WTC11 (cell line): ENCODE data around the gene ACTA2. TPM values are rescaled to one million over a fixed set of nuclear protein-coding genes. Genes with fewer than 3 reads are reported as not detected.
A peak's percentile ranks its signal among the peaks of the same experiment; 100 is the strongest.

ENCODE experiments used
- ATAC-seq: fragments of 200-7000 bp; cut with Tn5 transposase; 2 replicates; pipeline ENCODE4 v1.10.0; 2021; ENCODE audit warnings: mild to moderate bottlenecking, moderate library complexity
- CTCF ChIA-PET: fragments of 300-600 bp; sonication (Branson Sonifier 250); formaldehyde crosslinking; loops from one replicate; lab custom pipeline; 2021; ENCODE audit warnings: antibody characterized with exemption; lab: Charles Lee
- POLR2A ChIA-PET: fragments of 350-600 bp; sonication (Branson Sonifier 250); formaldehyde crosslinking; loops from one replicate; lab custom pipeline; 2021; ENCODE audit warnings: antibody characterized with exemption; lab: Charles Lee
- DNase-seq: peaks from one replicate; pipeline ENCODE4 v3.0.0; 2021; ENCODE audit warnings: low spot score
- H3K27ac Mint-ChIP-seq: 2 replicates; pipeline ENCODE4 v1.8.0; 2021; ENCODE audit warnings: mixed read lengths
- H3K27me3 Mint-ChIP-seq: 2 replicates; pipeline ENCODE4 v1.8.0; 2021; ENCODE audit warnings: low read depth, mild to moderate bottlenecking, moderate library complexity, mixed read lengths
- H3K36me3 Mint-ChIP-seq: 2 replicates; pipeline ENCODE4 v1.8.0; 2021; ENCODE audit warnings: mixed read lengths
- H3K4me1 Mint-ChIP-seq: 2 replicates; pipeline ENCODE4 v1.8.0; 2022; ENCODE audit warnings: mixed read lengths
- H3K4me3 Mint-ChIP-seq: 2 replicates; pipeline ENCODE4 v1.8.0; 2021; ENCODE audit warnings: mild to moderate bottlenecking, moderate library complexity, mixed read lengths
- H3K9me3 Mint-ChIP-seq: 2 replicates; pipeline ENCODE4 v1.8.0; 2021; ENCODE audit warnings: mixed read lengths
- CBFB ChIP-seq: sonication (generic); formaldehyde crosslinking; IDR thresholded peaks from 2 replicates; pipeline ENCODE4 v1.8.1; 2022; ENCODE audit warnings: mild to moderate bottlenecking, low read depth, missing genetic modification reagents
- CREM ChIP-seq: sonication (generic); formaldehyde crosslinking; IDR thresholded peaks from 2 replicates; pipeline ENCODE4 v1.8.1; 2022; ENCODE audit warnings: mild to moderate bottlenecking, missing genetic modification reagents, moderate library complexity
- ELF4 ChIP-seq: sonication (generic); formaldehyde crosslinking; IDR thresholded peaks from 2 replicates; pipeline ENCODE4 v1.8.1; 2022; ENCODE audit warnings: low read depth, mild to moderate bottlenecking, moderate library complexity, missing genetic modification reagents
- EMX1 ChIP-seq: fragments of 250-450 bp; sonication (Bioruptor Pico); IDR thresholded peaks from 2 replicates; pipeline ENCODE4 v1.8.0; 2021; ENCODE audit warnings: mild to moderate bottlenecking
- FOXJ3 ChIP-seq: sonication (generic); formaldehyde crosslinking; IDR thresholded peaks from 2 replicates; pipeline ENCODE4 v1.9.0; 2021; ENCODE audit warnings: missing genetic modification reagents, mild to moderate bottlenecking, borderline replicate concordance
- JAZF1 ChIP-seq: fragments of 250-450 bp; sonication (Bioruptor Pico); IDR thresholded peaks from 2 replicates; pipeline ENCODE4 v1.9.0; 2021; ENCODE audit warnings: moderate library complexity, mild to moderate bottlenecking, inconsistent platforms
- NR1H2 ChIP-seq: sonication (generic); formaldehyde crosslinking; IDR thresholded peaks from 2 replicates; pipeline ENCODE4 v1.9.0; 2021; ENCODE audit warnings: mild to moderate bottlenecking, moderate library complexity, missing genetic modification reagents
- SOX15 ChIP-seq: fragments of 250-450 bp; sonication (Bioruptor Pico); IDR thresholded peaks from 2 replicates; pipeline ENCODE4 v1.9.0; 2021; ENCODE audit warnings: mild to moderate bottlenecking
- ZBTB21 ChIP-seq: sonication (generic); formaldehyde crosslinking; IDR thresholded peaks from 2 replicates; pipeline ENCODE4 v1.8.1; 2023; ENCODE audit warnings: mild to moderate bottlenecking, missing genetic modification reagents, borderline replicate concordance
- ZNF219 ChIP-seq: sonication (generic); formaldehyde crosslinking; IDR thresholded peaks from 2 replicates; pipeline ENCODE4 v1.8.0; 2023; ENCODE audit warnings: missing genetic modification reagents, mild to moderate bottlenecking, borderline replicate concordance
- ZNF263 ChIP-seq: sonication (generic); formaldehyde crosslinking; IDR thresholded peaks from 2 replicates; pipeline ENCODE4 v1.8.1; 2022; ENCODE audit warnings: low read depth, mild to moderate bottlenecking, moderate library complexity, missing genetic modification reagents
- total RNA-seq: library from RNA; stranded (reverse); gene quantifications from 3 replicates; pipeline ENCODE4 v1.2.3, GENCODE V29; 2021
- TF ChIP-seq, protein P1 (sequence below): sonication (generic); formaldehyde crosslinking; IDR thresholded peaks from 2 replicates; pipeline ENCODE4 v1.8.1; 2023; ENCODE audit warnings: mild to moderate bottlenecking, missing genetic modification reagents
- TF ChIP-seq, protein P2 (sequence below): sonication (generic); formaldehyde crosslinking; IDR thresholded peaks from 2 replicates; pipeline ENCODE4 v1.8.0; 2022; ENCODE audit warnings: mild to moderate bottlenecking, missing genetic modification reagents
- TF ChIP-seq, protein P3 (sequence below): sonication (generic); formaldehyde crosslinking; IDR thresholded peaks from 2 replicates; pipeline ENCODE4 v1.8.1; 2022; ENCODE audit warnings: missing genetic modification reagents, borderline replicate concordance
- TF ChIP-seq, protein P4 (sequence below): sonication (generic); formaldehyde crosslinking; conservative IDR thresholded peaks from 2 replicates; pipeline ENCODE4 v1.8.1; 2023; ENCODE audit warnings: mild to moderate bottlenecking, low read depth, missing genetic modification reagents, moderate library complexity
- TF ChIP-seq, protein P5 (sequence below): sonication (generic); formaldehyde crosslinking; IDR thresholded peaks from 2 replicates; pipeline ENCODE4 v1.8.1; 2023; ENCODE audit warnings: mild to moderate bottlenecking, missing genetic modification reagents, borderline replicate concordance
- TF ChIP-seq, protein P6 (sequence below): sonication (generic); formaldehyde crosslinking; IDR thresholded peaks from 2 replicates; pipeline ENCODE4 v1.8.1; 2022; ENCODE audit warnings: mild to moderate bottlenecking, moderate library complexity, missing genetic modification reagents
- TF ChIP-seq, protein P7 (sequence below): sonication (generic); formaldehyde crosslinking; IDR thresholded peaks from 2 replicates; pipeline ENCODE4 v1.8.0; 2022; ENCODE audit warnings: mild to moderate bottlenecking, missing genetic modification reagents

Gene ACTA2
- total RNA-seq, 1 experiment from 2014 or later = 4.4 TPM

DNA sequence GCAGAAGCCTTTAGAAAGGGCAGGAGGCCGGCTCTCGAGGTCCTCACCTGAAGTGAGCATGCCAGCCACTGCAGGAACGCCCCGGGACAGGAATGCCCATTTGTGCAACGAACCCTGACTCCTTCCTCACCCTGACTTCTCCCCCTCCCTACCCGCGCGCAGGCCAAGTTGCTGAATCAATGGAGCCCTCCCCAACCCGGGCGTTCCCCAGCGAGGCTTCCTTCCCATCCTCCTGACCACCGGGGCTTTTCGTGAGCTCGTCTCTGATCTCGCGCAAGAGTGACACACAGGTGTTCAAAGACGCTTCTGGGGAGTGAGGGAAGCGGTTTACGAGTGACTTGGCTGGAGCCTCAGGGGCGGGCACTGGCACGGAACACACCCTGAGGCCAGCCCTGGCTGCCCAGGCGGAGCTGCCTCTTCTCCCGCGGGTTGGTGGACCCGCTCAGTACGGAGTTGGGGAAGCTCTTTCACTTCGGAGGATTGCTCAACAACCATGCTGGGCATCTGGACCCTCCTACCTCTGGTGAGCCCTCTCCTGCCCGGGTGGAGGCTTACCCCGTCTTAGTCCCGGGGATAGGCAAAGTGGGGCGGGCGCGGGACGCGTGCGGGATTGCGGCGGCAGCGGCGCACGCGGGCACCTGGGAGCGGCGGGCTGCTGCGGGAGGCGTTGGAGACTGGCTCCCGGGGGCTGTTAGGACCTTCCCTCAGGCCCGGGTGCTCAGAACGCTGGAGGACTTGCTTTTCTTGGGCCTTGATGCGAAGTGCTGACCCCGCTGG lies 38.0 kb upstream of the ACTA2 start, which contains the start of gene FAS (continued):
- TF ChIP-seq, protein P1, sequence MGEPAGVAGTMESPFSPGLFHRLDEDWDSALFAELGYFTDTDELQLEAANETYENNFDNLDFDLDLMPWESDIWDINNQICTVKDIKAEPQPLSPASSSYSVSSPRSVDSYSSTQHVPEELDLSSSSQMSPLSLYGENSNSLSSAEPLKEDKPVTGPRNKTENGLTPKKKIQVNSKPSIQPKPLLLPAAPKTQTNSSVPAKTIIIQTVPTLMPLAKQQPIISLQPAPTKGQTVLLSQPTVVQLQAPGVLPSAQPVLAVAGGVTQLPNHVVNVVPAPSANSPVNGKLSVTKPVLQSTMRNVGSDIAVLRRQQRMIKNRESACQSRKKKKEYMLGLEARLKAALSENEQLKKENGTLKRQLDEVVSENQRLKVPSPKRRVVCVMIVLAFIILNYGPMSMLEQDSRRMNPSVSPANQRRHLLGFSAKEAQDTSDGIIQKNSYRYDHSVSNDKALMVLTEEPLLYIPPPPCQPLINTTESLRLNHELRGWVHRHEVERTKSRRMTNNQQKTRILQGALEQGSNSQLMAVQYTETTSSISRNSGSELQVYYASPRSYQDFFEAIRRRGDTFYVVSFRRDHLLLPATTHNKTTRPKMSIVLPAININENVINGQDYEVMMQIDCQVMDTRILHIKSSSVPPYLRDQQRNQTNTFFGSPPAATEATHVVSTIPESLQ (CRISPR knock-in tag) = no peak
- TF ChIP-seq, protein P2, sequence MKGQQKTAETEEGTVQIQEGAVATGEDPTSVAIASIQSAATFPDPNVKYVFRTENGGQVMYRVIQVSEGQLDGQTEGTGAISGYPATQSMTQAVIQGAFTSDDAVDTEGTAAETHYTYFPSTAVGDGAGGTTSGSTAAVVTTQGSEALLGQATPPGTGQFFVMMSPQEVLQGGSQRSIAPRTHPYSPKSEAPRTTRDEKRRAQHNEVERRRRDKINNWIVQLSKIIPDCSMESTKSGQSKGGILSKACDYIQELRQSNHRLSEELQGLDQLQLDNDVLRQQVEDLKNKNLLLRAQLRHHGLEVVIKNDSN (CRISPR knock-in tag) = no peak
- no peak for TF ChIP-seq ZNF219 (CRISPR knock-in tag)
- TF ChIP-seq, protein P3, sequence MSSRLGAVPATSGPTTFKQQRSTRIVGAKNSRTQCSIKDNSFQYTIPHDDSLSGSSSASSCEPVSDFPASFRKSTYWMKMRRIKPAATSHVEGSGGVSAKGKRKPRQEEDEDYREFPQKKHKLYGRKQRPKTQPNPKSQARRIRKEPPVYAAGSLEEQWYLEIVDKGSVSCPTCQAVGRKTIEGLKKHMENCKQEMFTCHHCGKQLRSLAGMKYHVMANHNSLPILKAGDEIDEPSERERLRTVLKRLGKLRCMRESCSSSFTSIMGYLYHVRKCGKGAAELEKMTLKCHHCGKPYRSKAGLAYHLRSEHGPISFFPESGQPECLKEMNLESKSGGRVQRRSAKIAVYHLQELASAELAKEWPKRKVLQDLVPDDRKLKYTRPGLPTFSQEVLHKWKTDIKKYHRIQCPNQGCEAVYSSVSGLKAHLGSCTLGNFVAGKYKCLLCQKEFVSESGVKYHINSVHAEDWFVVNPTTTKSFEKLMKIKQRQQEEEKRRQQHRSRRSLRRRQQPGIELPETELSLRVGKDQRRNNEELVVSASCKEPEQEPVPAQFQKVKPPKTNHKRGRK = no peak
- no peak for TF ChIP-seq ZBTB21 (CRISPR knock-in tag)
- TF ChIP-seq NR1H2 (CRISPR knock-in tag) = no peak
- TF ChIP-seq, protein P4, sequence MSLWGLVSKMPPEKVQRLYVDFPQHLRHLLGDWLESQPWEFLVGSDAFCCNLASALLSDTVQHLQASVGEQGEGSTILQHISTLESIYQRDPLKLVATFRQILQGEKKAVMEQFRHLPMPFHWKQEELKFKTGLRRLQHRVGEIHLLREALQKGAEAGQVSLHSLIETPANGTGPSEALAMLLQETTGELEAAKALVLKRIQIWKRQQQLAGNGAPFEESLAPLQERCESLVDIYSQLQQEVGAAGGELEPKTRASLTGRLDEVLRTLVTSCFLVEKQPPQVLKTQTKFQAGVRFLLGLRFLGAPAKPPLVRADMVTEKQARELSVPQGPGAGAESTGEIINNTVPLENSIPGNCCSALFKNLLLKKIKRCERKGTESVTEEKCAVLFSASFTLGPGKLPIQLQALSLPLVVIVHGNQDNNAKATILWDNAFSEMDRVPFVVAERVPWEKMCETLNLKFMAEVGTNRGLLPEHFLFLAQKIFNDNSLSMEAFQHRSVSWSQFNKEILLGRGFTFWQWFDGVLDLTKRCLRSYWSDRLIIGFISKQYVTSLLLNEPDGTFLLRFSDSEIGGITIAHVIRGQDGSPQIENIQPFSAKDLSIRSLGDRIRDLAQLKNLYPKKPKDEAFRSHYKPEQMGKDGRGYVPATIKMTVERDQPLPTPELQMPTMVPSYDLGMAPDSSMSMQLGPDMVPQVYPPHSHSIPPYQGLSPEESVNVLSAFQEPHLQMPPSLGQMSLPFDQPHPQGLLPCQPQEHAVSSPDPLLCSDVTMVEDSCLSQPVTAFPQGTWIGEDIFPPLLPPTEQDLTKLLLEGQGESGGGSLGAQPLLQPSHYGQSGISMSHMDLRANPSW (CRISPR knock-in tag) = 0 out of 2 replicates have a peak, but pooled peaks have one; percentile 11
- 0 out of 2 replicates have a peak, but pooled peaks have one; percentile 37 for TF ChIP-seq CREM (CRISPR knock-in tag)
- TF ChIP-seq, all 79 proteins: peak for 10

DNA sequence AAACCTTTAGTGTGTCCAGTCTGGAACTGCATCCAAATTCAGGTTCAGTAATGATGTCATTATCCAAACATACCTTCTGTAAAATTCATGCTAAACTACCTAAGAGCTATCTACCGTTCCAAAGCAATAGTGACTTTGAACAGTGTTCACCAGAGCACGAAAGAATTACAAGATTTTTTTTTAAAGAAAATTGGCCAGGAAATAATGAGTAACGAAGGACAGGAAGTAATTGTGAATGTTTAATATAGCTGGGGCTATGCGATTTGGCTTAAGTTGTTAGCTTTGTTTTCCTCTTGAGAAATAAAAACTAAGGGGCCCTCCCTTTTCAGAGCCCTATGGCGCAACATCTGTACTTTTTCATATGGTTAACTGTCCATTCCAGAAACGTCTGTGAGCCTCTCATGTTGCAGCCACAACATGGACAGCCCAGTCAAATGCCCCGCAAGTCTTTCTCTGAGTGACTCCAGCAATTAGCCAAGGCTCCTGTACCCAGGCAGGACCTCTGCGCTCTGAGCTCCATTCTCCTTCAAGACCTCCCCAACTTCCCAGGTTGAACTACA lies 37.3 kb upstream of the ACTA2 start:
- H3K9me3 Mint-ChIP-seq = no peaks in the 10 kb centered on the region
- peak overlapping the region; percentile 88 for H3K4me3 Mint-ChIP-seq
- H3K27ac Mint-ChIP-seq = no peak overlapping the region
- H3K27me3 Mint-ChIP-seq = peaks cover 36% of the 10 kb centered on the region
- POLR2A ChIA-PET = interaction anchor here (1.0 to 1.4 kb wide), 2 partner anchors 57 to 218 kb away, joined by 3 read pairs; no protein-coding TSS in a partner anchor
- CTCF ChIA-PET = interaction anchor here (0.7 to 4.9 kb wide), 12 partner anchors 16 to 424 kb away, joined by 3 to 58 read pairs (median 6); partner anchors contain the start of gene CH25H
- DNase-seq (no peak), ATAC-seq (no peak)
- H3K36me3 Mint-ChIP-seq = no peaks in the 10 kb centered on the region
- H3K4me1 Mint-ChIP-seq = peaks cover 33% of the 10 kb centered on the region
- TF ChIP-seq, protein P5, sequence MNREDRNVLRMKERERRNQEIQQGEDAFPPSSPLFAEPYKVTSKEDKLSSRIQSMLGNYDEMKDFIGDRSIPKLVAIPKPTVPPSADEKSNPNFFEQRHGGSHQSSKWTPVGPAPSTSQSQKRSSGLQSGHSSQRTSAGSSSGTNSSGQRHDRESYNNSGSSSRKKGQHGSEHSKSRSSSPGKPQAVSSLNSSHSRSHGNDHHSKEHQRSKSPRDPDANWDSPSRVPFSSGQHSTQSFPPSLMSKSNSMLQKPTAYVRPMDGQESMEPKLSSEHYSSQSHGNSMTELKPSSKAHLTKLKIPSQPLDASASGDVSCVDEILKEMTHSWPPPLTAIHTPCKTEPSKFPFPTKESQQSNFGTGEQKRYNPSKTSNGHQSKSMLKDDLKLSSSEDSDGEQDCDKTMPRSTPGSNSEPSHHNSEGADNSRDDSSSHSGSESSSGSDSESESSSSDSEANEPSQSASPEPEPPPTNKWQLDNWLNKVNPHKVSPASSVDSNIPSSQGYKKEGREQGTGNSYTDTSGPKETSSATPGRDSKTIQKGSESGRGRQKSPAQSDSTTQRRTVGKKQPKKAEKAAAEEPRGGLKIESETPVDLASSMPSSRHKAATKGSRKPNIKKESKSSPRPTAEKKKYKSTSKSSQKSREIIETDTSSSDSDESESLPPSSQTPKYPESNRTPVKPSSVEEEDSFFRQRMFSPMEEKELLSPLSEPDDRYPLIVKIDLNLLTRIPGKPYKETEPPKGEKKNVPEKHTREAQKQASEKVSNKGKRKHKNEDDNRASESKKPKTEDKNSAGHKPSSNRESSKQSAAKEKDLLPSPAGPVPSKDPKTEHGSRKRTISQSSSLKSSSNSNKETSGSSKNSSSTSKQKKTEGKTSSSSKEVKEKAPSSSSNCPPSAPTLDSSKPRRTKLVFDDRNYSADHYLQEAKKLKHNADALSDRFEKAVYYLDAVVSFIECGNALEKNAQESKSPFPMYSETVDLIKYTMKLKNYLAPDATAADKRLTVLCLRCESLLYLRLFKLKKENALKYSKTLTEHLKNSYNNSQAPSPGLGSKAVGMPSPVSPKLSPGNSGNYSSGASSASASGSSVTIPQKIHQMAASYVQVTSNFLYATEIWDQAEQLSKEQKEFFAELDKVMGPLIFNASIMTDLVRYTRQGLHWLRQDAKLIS (CRISPR knock-in tag) = no peak
- TF ChIP-seq ZNF219 (CRISPR knock-in tag) (no peak), SOX15 (no peak), FOXJ3 (no peak), CBFB (CRISPR knock-in tag) (no peak), EMX1 (CRISPR knock-in tag) (no peak), JAZF1 (CRISPR knock-in tag) (no peak), ELF4 (CRISPR knock-in tag) (no peak), ZNF263 (CRISPR knock-in tag) (no peak)
- TF ChIP-seq, protein P1 (CRISPR knock-in tag) = no peak
- TF ChIP-seq, protein P6, sequence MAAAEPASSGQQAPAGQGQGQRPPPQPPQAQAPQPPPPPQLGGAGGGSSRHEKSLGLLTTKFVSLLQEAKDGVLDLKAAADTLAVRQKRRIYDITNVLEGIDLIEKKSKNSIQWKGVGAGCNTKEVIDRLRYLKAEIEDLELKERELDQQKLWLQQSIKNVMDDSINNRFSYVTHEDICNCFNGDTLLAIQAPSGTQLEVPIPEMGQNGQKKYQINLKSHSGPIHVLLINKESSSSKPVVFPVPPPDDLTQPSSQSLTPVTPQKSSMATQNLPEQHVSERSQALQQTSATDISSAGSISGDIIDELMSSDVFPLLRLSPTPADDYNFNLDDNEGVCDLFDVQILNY (CRISPR knock-in tag) = no peak
- TF ChIP-seq, protein P7, sequence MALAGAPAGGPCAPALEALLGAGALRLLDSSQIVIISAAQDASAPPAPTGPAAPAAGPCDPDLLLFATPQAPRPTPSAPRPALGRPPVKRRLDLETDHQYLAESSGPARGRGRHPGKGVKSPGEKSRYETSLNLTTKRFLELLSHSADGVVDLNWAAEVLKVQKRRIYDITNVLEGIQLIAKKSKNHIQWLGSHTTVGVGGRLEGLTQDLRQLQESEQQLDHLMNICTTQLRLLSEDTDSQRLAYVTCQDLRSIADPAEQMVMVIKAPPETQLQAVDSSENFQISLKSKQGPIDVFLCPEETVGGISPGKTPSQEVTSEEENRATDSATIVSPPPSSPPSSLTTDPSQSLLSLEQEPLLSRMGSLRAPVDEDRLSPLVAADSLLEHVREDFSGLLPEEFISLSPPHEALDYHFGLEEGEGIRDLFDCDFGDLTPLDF (CRISPR knock-in tag) = no peak
